Stimulated activated naive CD8-positive, alpha-beta T cell treated with anti-CD3 and anti-CD28 coated beads, Interleukin-15, amount 100 ng/mL, for 72 hours (primary cell): ENCODE data around the gene SEPTIN12.
A peak's percentile ranks its signal among the peaks of the same experiment; 100 is the strongest.
"Not testable (repeated sequence)": the region's sequence is repeated elsewhere in the genome, so short reads cannot be mapped to it uniquely, and the experiment has no call there.

Source experiments
- ATAC-seq: fragments of 150-1000 bp; cut with Tn5 transposase; 2 replicates; pipeline ENCODE4 v1.10.0; 2021; ENCODE audit warnings: mild to moderate bottlenecking, moderate library complexity
- DNase-seq, 2 donors: peaks; one replicate each; pipeline ENCODE4 v3.0.0; 2021 to 2022
- H3K27ac Mint-ChIP-seq, 2 donors: one replicate each; pipeline ENCODE4 v1.8.0; 2022; ENCODE audit warnings: mild to moderate bottlenecking in 2 of 2, mixed read lengths in 2 of 2, moderate library complexity in 2 of 2
- H3K27me3 Mint-ChIP-seq: one replicate; pipeline ENCODE4 v1.8.0; 2022; ENCODE audit warnings: mixed read lengths
- H3K4me1 Mint-ChIP-seq: one replicate; pipeline ENCODE4 v1.8.0; 2022; ENCODE audit warnings: mild to moderate bottlenecking, mixed read lengths
- H3K4me3 Mint-ChIP-seq, 2 donors: one replicate each; pipeline ENCODE4 v1.8.0; 2022; ENCODE audit warnings: mild to moderate bottlenecking in 2 of 2, mixed read lengths in 2 of 2, moderate library complexity in 1 of 2
- H3K9me3 Mint-ChIP-seq, 2 donors: one replicate each; pipeline ENCODE4 v1.8.0; 2022; ENCODE audit warnings: mixed read lengths in 2 of 2

Gene SEPTIN12

DNA sequence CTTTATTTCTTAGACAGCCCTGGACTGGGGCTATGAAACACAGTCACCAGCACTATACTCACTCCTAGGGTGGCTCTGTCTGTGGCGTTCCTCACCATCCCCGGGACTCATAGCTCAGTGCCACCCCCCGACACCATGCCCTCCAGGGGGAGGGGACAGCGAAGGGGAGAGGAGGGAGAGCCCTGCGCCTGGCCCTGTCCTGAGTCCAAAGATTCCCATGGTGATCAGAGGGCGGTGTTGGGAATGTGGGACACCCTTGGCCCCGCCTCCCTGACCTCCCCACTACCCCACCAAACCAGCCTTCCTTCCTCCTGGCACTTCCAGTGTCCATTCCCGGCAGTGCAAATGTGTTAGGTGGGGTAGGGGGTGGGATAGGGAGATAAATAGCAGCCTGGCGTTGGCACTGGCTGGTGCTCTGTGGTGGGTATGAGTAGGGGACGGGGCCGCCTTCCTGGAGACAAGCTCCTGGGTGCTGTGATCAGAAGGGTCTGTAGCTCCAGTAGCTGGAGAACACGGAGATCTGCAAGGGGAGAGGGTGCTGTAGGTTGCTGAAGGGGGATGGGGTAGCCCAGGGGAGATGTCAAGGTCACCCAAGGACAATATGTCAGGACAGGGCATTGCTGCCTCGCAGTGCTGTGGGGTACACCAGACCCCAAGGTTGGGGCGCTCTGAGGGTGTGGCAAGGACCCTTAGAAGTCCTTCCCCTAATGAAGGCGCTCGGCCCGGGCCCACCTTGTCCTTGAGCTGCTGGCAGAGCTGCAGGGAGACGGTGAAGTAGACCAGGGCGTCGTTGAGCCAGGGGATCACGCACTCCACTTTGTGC, 9.0 kb upstream of the SEPTIN12 start:
- Mint-ChIP-seq H3K4me3 (no peak overlapping the region), H3K4me1 (peaks cover 12% of the 10 kb centered on the region), H3K27ac (no peak overlapping the region)

DNA sequence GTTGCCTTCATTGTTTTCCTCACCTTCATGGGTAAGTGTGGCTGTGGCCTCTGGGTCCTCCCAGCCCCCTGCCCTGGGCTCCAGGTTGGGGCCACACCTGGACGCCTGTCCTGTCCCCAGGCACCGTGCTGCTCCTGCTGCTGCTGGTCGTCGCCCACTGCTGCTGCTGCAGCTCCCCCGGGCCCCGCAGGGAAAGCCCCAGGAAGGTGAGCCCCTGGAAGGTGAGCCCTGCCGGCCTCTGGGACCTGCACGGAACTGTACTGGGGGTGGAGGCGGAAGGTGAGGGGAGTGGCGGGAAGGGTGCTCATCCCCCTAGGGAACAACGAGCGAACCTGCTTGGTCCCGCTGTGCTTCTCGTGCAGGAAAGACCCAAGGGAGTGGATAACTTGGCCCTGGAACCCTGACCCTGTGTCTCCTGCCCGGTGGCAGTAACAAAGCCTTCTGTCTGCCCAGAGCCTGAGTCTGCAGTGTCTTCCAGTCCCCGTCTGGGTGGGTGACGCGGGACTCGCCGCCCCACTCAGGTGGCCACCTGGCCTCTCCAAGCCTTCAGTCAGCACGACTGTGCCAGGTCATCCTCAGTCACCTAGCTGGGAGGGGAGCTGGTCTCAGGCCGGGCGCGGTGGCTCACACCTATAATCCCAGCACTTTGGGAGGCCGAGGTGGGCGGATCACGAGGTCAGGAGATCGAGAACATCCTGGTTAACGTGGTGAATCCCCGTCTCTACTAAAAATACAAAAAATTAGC, 7.9 kb upstream of the SEPTIN12 start:
- no peak overlapping the region for H3K4me3 Mint-ChIP-seq
- no peak overlapping the region for H3K27ac Mint-ChIP-seq
- DNase-seq: no peak
- H3K9me3 Mint-ChIP-seq: no peaks in the 10 kb centered on the region
- no peak for ATAC-seq
- peaks cover 2% of the 10 kb centered on the region for H3K4me1 Mint-ChIP-seq
- H3K27me3 Mint-ChIP-seq: no peaks in the 10 kb centered on the region

More for the DNA sequence above, 9.0 kb upstream of the SEPTIN12 start:
- H3K9me3 Mint-ChIP-seq: no peaks in the 10 kb centered on the region
- DNase-seq: no peak
- no peaks in the 10 kb centered on the region for H3K27me3 Mint-ChIP-seq
- no peak for ATAC-seq

DNA sequence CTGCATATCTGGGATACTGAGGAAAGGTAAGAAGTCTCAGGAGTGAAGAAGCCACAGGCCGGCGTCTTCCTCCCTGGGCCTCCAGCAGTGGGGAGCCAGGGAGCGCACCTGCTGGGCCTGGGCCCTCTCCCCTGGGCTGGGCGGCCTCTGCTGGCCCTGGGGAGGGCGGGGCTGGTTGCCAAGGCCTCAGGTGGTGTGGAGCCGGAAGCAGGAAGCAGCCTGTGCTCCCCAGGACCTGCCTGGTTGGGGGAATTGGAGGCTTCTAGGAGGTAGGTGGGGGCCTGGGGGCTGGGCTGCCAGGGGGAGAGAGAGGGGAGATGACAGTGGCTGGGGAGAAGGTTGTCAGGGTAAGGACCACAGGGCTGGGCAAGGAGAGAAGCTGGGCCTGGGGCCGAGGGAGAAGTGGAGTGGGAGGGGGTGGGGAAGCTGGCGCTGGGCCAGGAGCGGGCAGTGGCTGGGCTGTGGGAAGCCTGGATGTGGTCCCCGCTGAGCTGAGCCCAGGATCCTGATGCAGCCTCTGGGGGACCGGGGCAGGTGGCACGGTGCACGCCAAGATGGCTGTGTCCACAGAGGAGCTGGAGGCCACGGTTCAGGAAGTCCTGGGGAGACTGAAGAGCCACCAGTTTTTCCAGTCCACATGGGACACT, 7.2 kb upstream of the SEPTIN12 start, which contains the start of gene SMIM22:
Gene SMIM22, plus strand, starts transcription at position 189 of the 647 bp plus-strand sequence. Its CDS starts 366 bp downstream, at position 555.
- Mint-ChIP-seq H3K4me3 (no peak within 1 kb of the TSS), H3K9me3 (no peaks in the 10 kb centered on the region), H3K27ac (no peak within 1 kb of the TSS), H3K27me3 (no peaks in the 10 kb centered on the region), H3K4me1 (peaks cover 6% of the 10 kb centered on the region)
- DNase-seq (no peak), ATAC-seq (no peak)

- no peak for DNase-seq
- Mint-ChIP-seq H3K27me3 (no peaks in the 10 kb centered on the region), H3K4me3 (no peak overlapping the region), H3K4me1 (peaks cover 6% of the 10 kb centered on the region), H3K27ac (no peak overlapping the region), H3K9me3 (no peaks in the 10 kb centered on the region)
- no peak for ATAC-seq
These were observed 4.9 kb upstream of the SEPTIN12 start for GRCh38 chr16:4792951-4793513.

- DNase-seq (no peak), ATAC-seq (no peak)
- H3K27me3 Mint-ChIP-seq: no peaks in the 10 kb centered on the region
- peaks cover 6% of the 10 kb centered on the region for H3K4me1 Mint-ChIP-seq
- no peak overlapping the region for H3K27ac Mint-ChIP-seq
- H3K9me3 Mint-ChIP-seq: no peaks in the 10 kb centered on the region
- no peak overlapping the region for H3K4me3 Mint-ChIP-seq
These were observed 2.7 kb upstream of the SEPTIN12 start for GRCh38 chr16:4790871-4791270.

DNA sequence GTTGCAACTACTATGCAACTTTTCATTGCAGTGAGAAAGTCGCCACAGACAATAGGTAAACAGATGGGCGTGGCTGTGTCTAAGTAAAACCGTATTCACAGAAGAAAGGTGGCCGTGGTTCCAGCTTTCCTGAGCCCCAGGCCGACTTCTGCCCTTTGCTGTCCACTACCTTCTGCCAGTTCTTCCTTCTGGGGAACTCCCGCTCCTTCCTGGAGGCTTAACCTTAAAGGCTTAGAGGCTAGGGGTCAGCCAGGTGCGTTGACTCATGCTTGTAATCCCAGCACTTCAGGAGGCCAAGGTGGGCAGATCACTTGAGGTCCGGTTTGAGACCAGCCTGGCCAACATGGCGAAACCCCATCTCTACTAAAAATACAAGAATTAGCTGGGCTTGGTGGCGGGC, 2.1 kb upstream of the SEPTIN12 start:
- Mint-ChIP-seq H3K4me1 (peaks cover 6% of the 10 kb centered on the region), H3K9me3 (no peaks in the 10 kb centered on the region)
- no peak for ATAC-seq

DNA sequence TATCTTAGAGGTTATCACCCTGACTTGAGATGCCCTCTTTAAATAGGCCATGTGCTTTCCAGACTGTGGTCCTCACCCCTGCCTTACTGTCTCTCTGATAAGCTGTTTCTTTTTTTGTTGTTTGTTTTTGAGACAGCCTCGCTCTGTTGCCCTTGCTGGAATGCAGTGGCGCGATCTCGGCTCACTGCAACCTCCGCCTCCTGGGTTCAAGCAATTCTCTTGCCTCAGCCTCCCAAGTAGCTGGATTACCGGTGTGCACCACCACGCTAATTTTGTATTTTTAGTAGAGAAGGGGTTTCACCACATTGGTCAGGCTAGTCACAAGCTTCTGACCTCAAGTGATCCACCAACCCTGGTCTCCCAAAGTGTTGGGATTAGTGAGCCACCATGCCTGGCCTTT, 765 bp upstream of the SEPTIN12 start:
- ATAC-seq (no peak), DNase-seq (no peak)
- H3K27ac Mint-ChIP-seq: no peak overlapping the region
- no peaks in the 10 kb centered on the region for H3K9me3 Mint-ChIP-seq
- H3K4me1 Mint-ChIP-seq: peaks cover 6% of the 10 kb centered on the region
- H3K27me3 Mint-ChIP-seq: no peaks in the 10 kb centered on the region
- no peak overlapping the region for H3K4me3 Mint-ChIP-seq

More for the DNA sequence above, 2.1 kb upstream of the SEPTIN12 start:
- Mint-ChIP-seq H3K27ac (no peak overlapping the region), H3K27me3 (no peaks in the 10 kb centered on the region), H3K4me3 (no peak overlapping the region)
- DNase-seq: no peak

GRCh38 chr16:4788489-4788889, 344 bp upstream of the SEPTIN12 start:
- no peak overlapping the region for H3K4me3 Mint-ChIP-seq
- DNase-seq (no peak), ATAC-seq (no peak)
- peaks cover 6% of the 10 kb centered on the region for H3K4me1 Mint-ChIP-seq
- H3K27ac Mint-ChIP-seq: no peak overlapping the region
- H3K9me3 Mint-ChIP-seq: no peaks in the 10 kb centered on the region
- no peaks in the 10 kb centered on the region for H3K27me3 Mint-ChIP-seq

- H3K27me3 Mint-ChIP-seq: no peaks in the 10 kb centered on the region
- DNase-seq (no peak), ATAC-seq (no peak)
- H3K4me3 Mint-ChIP-seq: no peak overlapping the region
- H3K9me3 Mint-ChIP-seq: no peaks in the 10 kb centered on the region
- peaks cover 6% of the 10 kb centered on the region for H3K4me1 Mint-ChIP-seq
- H3K27ac Mint-ChIP-seq: no peak overlapping the region
These were observed 1.1 kb downstream of the SEPTIN12 start for GRCh38 chr16:4787068-4787467.

DNA sequence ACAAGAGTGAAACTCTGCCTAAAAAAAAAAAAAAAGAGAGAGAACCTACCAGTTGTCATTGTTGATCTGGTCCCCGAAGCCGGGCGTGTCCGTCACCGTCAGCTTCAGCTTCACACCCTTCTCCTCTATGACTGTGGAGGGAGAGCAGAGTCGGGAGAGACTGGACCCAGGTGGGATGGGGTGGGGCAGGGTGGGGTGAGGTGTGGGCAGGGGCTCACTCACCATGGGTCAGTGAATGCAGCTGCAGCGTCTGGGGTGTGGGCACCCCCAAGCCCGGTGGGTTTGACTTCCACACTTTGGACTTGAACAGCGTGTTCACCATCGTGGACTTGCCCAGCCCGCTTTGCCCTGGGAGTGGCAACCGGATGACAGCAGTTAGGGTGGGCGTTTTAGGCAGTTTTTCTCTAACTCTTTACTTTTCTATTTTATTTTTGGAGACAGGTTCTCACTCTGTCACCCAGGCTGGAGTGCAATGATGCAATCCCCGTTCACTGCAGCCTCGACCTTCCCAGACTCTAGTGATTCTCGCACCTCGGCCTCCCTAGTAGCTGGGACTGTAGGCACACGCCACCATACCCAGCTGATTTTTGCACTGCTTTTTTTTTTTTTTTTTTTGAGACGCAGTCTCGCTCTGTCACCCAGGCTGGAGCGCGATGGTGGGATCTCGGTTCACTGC, 2.2 kb downstream of the SEPTIN12 start:
- no peak overlapping the region for H3K27ac Mint-ChIP-seq
- DNase-seq (no peak), ATAC-seq (no peak)
- H3K27me3 Mint-ChIP-seq: no peaks in the 10 kb centered on the region
- peaks cover 3% of the 10 kb centered on the region for H3K4me1 Mint-ChIP-seq
- no peaks in the 10 kb centered on the region for H3K9me3 Mint-ChIP-seq
- H3K4me3 Mint-ChIP-seq: no peak overlapping the region

- not testable (repeated sequence) for H3K4me3 Mint-ChIP-seq, DNase-seq, ATAC-seq, H3K9me3 Mint-ChIP-seq, H3K4me1 Mint-ChIP-seq, H3K27me3 Mint-ChIP-seq
- peak overlapping the region in 1 of 2 donors; percentile 89 for H3K27ac Mint-ChIP-seq
These were observed 3.6 kb downstream of the SEPTIN12 start for GRCh38 chr16:4784444-4784987.

- no peaks in the 10 kb centered on the region for H3K27me3 Mint-ChIP-seq
- no peaks in the 10 kb centered on the region for H3K9me3 Mint-ChIP-seq
- DNase-seq (no peak), ATAC-seq (peak; percentile 37)
- H3K4me1 Mint-ChIP-seq: no peaks in the 10 kb centered on the region
- peak overlapping the region; percentile 33 to 89 for H3K27ac Mint-ChIP-seq
- H3K4me3 Mint-ChIP-seq: no peak overlapping the region
These were observed 4.2 kb downstream of the SEPTIN12 start for GRCh38 chr16:4783951-4784336.

- no peak overlapping the region for H3K4me3 Mint-ChIP-seq
- no peak for DNase-seq
- H3K9me3 Mint-ChIP-seq: no peaks in the 10 kb centered on the region
- ATAC-seq: peak; percentile 26
- H3K27ac Mint-ChIP-seq: no peak overlapping the region
- no peaks in the 10 kb centered on the region for H3K4me1 Mint-ChIP-seq
- H3K27me3 Mint-ChIP-seq: no peaks in the 10 kb centered on the region
These were observed 4.7 kb downstream of the SEPTIN12 start for GRCh38 chr16:4783251-4783950.

- no peak overlapping the region for H3K27ac Mint-ChIP-seq
- DNase-seq: no peak
These were observed 7.9 kb downstream of the SEPTIN12 start for GRCh38 chr16:4780235-4780634.

More at GRCh38 chr16:4780235-4780634, 7.9 kb downstream of the SEPTIN12 start:
- H3K4me3 Mint-ChIP-seq: no peak overlapping the region
- no peaks in the 10 kb centered on the region for H3K27me3 Mint-ChIP-seq
- no peaks in the 10 kb centered on the region for H3K4me1 Mint-ChIP-seq
- ATAC-seq: no peak
- no peaks in the 10 kb centered on the region for H3K9me3 Mint-ChIP-seq
